CD14-positive monocyte (primary cell): Measurements from ENCODE around the gene SEMA5B. TPM values are rescaled to one million over a fixed set of nuclear protein-coding genes. Genes with fewer than 3 reads are reported as not detected.
A peak's percentile ranks its signal among the peaks of the same experiment; 100 is the strongest.

Experiments
- DNase-seq, 3 donors: peaks; one replicate each; pipeline ENCODE4 v3.0.0-alpha.2; 2011 to 2022
- H2AFZ ChIP-seq: 2 replicates; pipeline ENCODE4 v1.6.0; 2012; ENCODE audit warnings: mild to moderate bottlenecking, low read depth, low read length, inconsistent platforms; ENCODE audit not compliant: insufficient read depth, poor library complexity, severe bottlenecking
- H3K27ac ChIP-seq, 2 donors: 1 replicate in 1 of 2; 2 replicates in 1 of 2; pipeline ENCODE4 v1.5.1; 2012 to 2013; ENCODE audit warnings: low read length in 2 of 2, control low read depth in 1 of 2, inconsistent platforms in 1 of 2, low read depth in 1 of 2, mild to moderate bottlenecking in 1 of 2
- H3K27me3 ChIP-seq, 2 donors: one replicate each; pipeline versions ENCODE4 v1.6.0 to v1.6.1; 2011 to 2013; ENCODE audit warnings: low read length in 2 of 2; ENCODE audit not compliant: control insufficient read depth in 2 of 2, insufficient read depth in 2 of 2
- H3K36me3 ChIP-seq, 2 donors: replicated peaks in 1 of 2; 1 replicate in 1 of 2; 2 replicates in 1 of 2; pipeline versions ENCODE4 v1.5.1 to v1.6.1; 2012 to 2013; ENCODE audit warnings: low read length in 2 of 2, control low read depth in 1 of 2, inconsistent platforms in 1 of 2, mild to moderate bottlenecking in 1 of 2; ENCODE audit not compliant: insufficient read depth in 2 of 2, control insufficient read depth in 1 of 2
- H3K4me1 ChIP-seq, 2 donors: 1 replicate in 1 of 2; 2 replicates in 1 of 2; pipeline versions ENCODE4 v1.5.1 to v1.6.1; 2012 to 2013; ENCODE audit warnings: low read length in 2 of 2, control low read depth in 1 of 2, inconsistent platforms in 1 of 2, mild to moderate bottlenecking in 1 of 2, moderate library complexity in 1 of 2; ENCODE audit not compliant: insufficient read depth in 2 of 2, control insufficient read depth in 1 of 2
- H3K4me2 ChIP-seq: replicated peaks from 2 replicates; pipeline ENCODE3; 2012; ENCODE audit warnings: low read length, moderate library complexity, mild to moderate bottlenecking; ENCODE audit not compliant: poor library complexity, severe bottlenecking; ENCODE audit errors: extremely low read depth
- H3K4me3 ChIP-seq, 3 experiments: fragments of 200-600 bp in 1 of 3; sonication (generic) in 1 of 3; replicated peaks in 1 of 3; 1 replicate in 2 of 3; 2 replicates in 1 of 3; pipeline ENCODE4 v1.5.1; 2011 to 2013; ENCODE audit warnings: low read length in 3 of 3, mild to moderate bottlenecking in 3 of 3, control low read depth in 2 of 3, low read depth in 2 of 3, inconsistent platforms in 1 of 3, moderate library complexity in 1 of 3
- H3K79me2 ChIP-seq: 2 replicates; pipeline ENCODE4 v1.6.0; 2012; ENCODE audit warnings: mild to moderate bottlenecking, control low read depth, inconsistent platforms, low read length, moderate library complexity; ENCODE audit not compliant: insufficient read depth
- H3K9ac ChIP-seq: 2 replicates; pipeline ENCODE4 v1.6.0; 2017; ENCODE audit warnings: low read length, mild to moderate bottlenecking; ENCODE audit not compliant: insufficient read depth, poor library complexity, severe bottlenecking
- H3K9me3 ChIP-seq, 2 donors: replicated peaks in 1 of 2; 1 replicate in 1 of 2; 2 replicates in 1 of 2; pipeline versions ENCODE4 v1.5.1 to v1.6.1; 2012 to 2013; ENCODE audit warnings: low read length in 2 of 2, control low read depth in 1 of 2; ENCODE audit not compliant: control insufficient read depth in 1 of 2, insufficient read depth in 1 of 2
- H4K20me1 ChIP-seq: 2 replicates; pipeline ENCODE4 v1.6.0; 2012; ENCODE audit warnings: mild to moderate bottlenecking, low read length, control low read depth, moderate library complexity; ENCODE audit not compliant: insufficient read depth
- H3K27ac Mint-ChIP-seq, 7 donors: one replicate each; pipeline ENCODE4 v1.8.0; 2020; ENCODE audit warnings: mild to moderate bottlenecking in 7 of 7, mixed read lengths in 7 of 7, moderate library complexity in 6 of 7, inconsistent platforms in 2 of 7
- H3K27me3 Mint-ChIP-seq, 3 donors: one replicate each; pipeline ENCODE4 v1.8.0; 2021 to 2022; ENCODE audit warnings: low read depth in 3 of 3, mild to moderate bottlenecking in 3 of 3, mixed read lengths in 3 of 3, moderate library complexity in 3 of 3, inconsistent platforms in 1 of 3
- H3K36me3 Mint-ChIP-seq, 2 donors: one replicate each; pipeline ENCODE4 v1.8.0; 2020; ENCODE audit warnings: mixed read lengths in 2 of 2, inconsistent platforms in 1 of 2, mild to moderate bottlenecking in 1 of 2
- H3K4me1 Mint-ChIP-seq: one replicate; pipeline ENCODE4 v1.8.0; 2020; ENCODE audit warnings: mild to moderate bottlenecking, mixed read lengths
- H3K4me3 Mint-ChIP-seq, 2 donors: one replicate each; pipeline ENCODE4 v1.8.0; 2020; ENCODE audit warnings: mild to moderate bottlenecking in 2 of 2, mixed read lengths in 2 of 2, moderate library complexity in 1 of 2
- H3K9me3 Mint-ChIP-seq, 7 donors: one replicate each; pipeline ENCODE4 v1.8.0; 2020 to 2022; ENCODE audit warnings: mixed read lengths in 7 of 7, mild to moderate bottlenecking in 6 of 7, moderate library complexity in 6 of 7, inconsistent platforms in 2 of 7
- CTCF ChIP-seq: fragments of 200-600 bp; IDR thresholded peaks from one replicate; pipeline ENCODE4 v1.8.0; 2022; ENCODE audit warnings: antibody characterized with exemption, mild to moderate bottlenecking
- whole genome bisulfite sequencing: methylation state at CpG from one replicate; pipeline ENCODE4 v1.1.5; 2013; ENCODE audit warnings: missing lambda C conversion rate; ENCODE audit not compliant: insufficient coverage; 5-methylcytosine and 5-hydroxymethylcytosine counted together
- intact Hi-C, 2 donors: fragments of 100-400 bp; cut with micrococcal nuclease; formaldehyde crosslinking; loops; one replicate each; pipeline versions ENCODE4 v1.15.0 to v1.15.1; 2023
- polyA plus RNA-seq, 3 donors: library from polyadenylated mRNA; depleted of rRNA in 1 of 3; unstranded in 2 of 3; stranded (reverse) in 1 of 3; fragments of 300-500 nt in 2 of 3; fragments of >200 nt in 1 of 3; fragmentation: Illumina TruSeq in 2 of 3; gene quantifications; 1 replicate in 2 of 3; 2 replicates in 1 of 3; pipeline ENCODE4 v1.2.3, GENCODE V29; 2012 to 2021

The SEMA5B gene
- polyA plus RNA-seq, 3 donors = not detected

- Histone ChIP-seq H3K4me2 (no peak overlapping the region), H3K9ac (no peak overlapping the region), H2AFZ (no peak overlapping the region), H4K20me1 (no peaks in the 10 kb centered on the region), H3K4me1 (no peaks in the 10 kb centered on the region), H3K27ac (no peak overlapping the region), H3K79me2 (no peaks in the 10 kb centered on the region), H3K36me3 (no peaks in the 10 kb centered on the region), H3K9me3 (no peaks in the 10 kb centered on the region), H3K4me3 (no peak overlapping the region), H3K27me3 (no peaks in the 10 kb centered on the region)
- Mint-ChIP-seq H3K9me3 (peaks cover 0 to 2% (median 0%) of the 10 kb centered on the region in 7 donors), H3K27ac (peak overlapping the region in 1 of 7 donors; percentile 37), H3K4me3 (no peak overlapping the region), H3K27me3 (peaks cover 1 to 9% (median 6%) of the 10 kb centered on the region in 3 donors), H3K36me3 (no peaks in the 10 kb centered on the region), H3K4me1 (no peaks in the 10 kb centered on the region)
- no peak for TF ChIP-seq CTCF
- DNase-seq = no peak
- 83% methylated on average over 6 of the region's 9 CpGs for WGBS
- intact Hi-C loops = no loop called here
These were observed 65.4 kb downstream of the SEMA5B start for GRCh38 chr3:122962149-122962548.

DNA sequence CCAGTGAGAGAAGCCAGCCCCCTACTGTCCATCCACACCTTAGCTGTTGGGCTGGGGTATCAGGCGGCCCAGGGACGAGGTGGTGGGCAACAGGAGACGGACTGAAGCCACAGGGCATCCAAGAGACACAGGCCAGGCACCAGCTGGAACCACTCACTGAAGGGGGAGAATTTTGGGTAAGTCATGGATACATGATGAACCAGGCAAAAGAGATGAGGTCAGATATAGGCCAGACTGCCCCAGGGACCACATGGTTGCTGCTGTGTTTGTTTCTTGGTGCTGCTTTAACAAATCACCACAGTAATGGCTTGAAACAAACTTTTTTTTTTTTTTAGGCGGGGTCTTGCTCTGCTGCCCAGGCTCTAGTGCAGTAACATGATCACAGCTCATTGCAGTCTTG, 66.4 kb downstream of the SEMA5B start:
- H3K4me1 Mint-ChIP-seq = no peaks in the 10 kb centered on the region
- Histone ChIP-seq H3K27me3 (no peaks in the 10 kb centered on the region), H4K20me1 (no peaks in the 10 kb centered on the region), H3K4me3 (no peak overlapping the region), H3K36me3 (no peaks in the 10 kb centered on the region), H3K4me1 (no peaks in the 10 kb centered on the region), H3K9ac (no peak overlapping the region), H3K79me2 (no peaks in the 10 kb centered on the region), H2AFZ (no peak overlapping the region), H3K27ac (no peak overlapping the region), H3K4me2 (no peak overlapping the region), H3K9me3 (no peaks in the 10 kb centered on the region)
- DNase-seq = no peak
- TF ChIP-seq CTCF = no peak
- H3K4me3 Mint-ChIP-seq = no peak overlapping the region
- intact Hi-C loops = no loop called here
- peaks cover 0 to 2% (median 0%) of the 10 kb centered on the region in 7 donors for H3K9me3 Mint-ChIP-seq
- peaks cover 1 to 9% (median 6%) of the 10 kb centered on the region in 3 donors for H3K27me3 Mint-ChIP-seq
- no peak overlapping the region for H3K27ac Mint-ChIP-seq
- WGBS = 61% methylated on average over 3 of the region's 4 CpGs
- no peaks in the 10 kb centered on the region for H3K36me3 Mint-ChIP-seq
